ENCODE data around the gene SEZ6L2.
A peak's percentile ranks its signal among the peaks of the same experiment; 100 is the strongest.

Gene SEZ6L2

GRCh38 chr16:29852654-29853053 lies 46.7 kb downstream of the SEZ6L2 start:
- Histone ChIP-seq H3K36me3 (replicated peaks; ENCODE audit: low read depth, low read length) (no peaks in the 10 kb centered on the region), H3K4me2 (ENCODE audit: low read length) (no peak overlapping the region)

GRCh38 chr16:29850998-29851397 lies 48.4 kb downstream of the SEZ6L2 start:
- Histone ChIP-seq H3K4me3 (ENCODE audit: low read length) (no peak overlapping the region), H4K20me1 (ENCODE audit: insufficient read depth, low read length) (no peaks in the 10 kb centered on the region), H3K27ac (ENCODE audit: low read length) (no peak overlapping the region), H3K36me3 (replicated peaks; ENCODE audit: low read depth, low read length) (no peaks in the 10 kb centered on the region), H3K4me1 (ENCODE audit: low read length) (no peaks in the 10 kb centered on the region), H3K9ac (ENCODE audit: low read length) (no peak overlapping the region), H3K27me3 (ENCODE audit: low read depth, low read length) (no peaks in the 10 kb centered on the region), H3K9me3 (ENCODE audit: insufficient read depth, low read length) (no peaks in the 10 kb centered on the region), H2AFZ (ENCODE audit: low read depth, low read length) (no peak overlapping the region), H3K4me2 (ENCODE audit: low read length) (no peak overlapping the region), H3K79me2 (ENCODE audit: low read length) (no peaks in the 10 kb centered on the region)
- TF ChIP-seq EZH2phosphoT487 (IDR thresholded peaks at IDR 0.05; ENCODE audit: low read depth): no peak
- TF ChIP-seq, protein P1, sequence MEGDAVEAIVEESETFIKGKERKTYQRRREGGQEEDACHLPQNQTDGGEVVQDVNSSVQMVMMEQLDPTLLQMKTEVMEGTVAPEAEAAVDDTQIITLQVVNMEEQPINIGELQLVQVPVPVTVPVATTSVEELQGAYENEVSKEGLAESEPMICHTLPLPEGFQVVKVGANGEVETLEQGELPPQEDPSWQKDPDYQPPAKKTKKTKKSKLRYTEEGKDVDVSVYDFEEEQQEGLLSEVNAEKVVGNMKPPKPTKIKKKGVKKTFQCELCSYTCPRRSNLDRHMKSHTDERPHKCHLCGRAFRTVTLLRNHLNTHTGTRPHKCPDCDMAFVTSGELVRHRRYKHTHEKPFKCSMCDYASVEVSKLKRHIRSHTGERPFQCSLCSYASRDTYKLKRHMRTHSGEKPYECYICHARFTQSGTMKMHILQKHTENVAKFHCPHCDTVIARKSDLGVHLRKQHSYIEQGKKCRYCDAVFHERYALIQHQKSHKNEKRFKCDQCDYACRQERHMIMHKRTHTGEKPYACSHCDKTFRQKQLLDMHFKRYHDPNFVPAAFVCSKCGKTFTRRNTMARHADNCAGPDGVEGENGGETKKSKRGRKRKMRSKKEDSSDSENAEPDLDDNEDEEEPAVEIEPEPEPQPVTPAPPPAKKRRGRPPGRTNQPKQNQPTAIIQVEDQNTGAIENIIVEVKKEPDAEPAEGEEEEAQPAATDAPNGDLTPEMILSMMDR (IDR thresholded peaks at IDR 0.05; ENCODE audit: low read depth, low read length): no peak

More at GRCh38 chr16:29852654-29853053, 46.7 kb downstream of the SEZ6L2 start:
- Histone ChIP-seq H3K9me3 (ENCODE audit: insufficient read depth, low read length) (no peaks in the 10 kb centered on the region), H3K27me3 (ENCODE audit: low read depth, low read length) (no peaks in the 10 kb centered on the region), H3K4me3 (ENCODE audit: low read length) (no peak overlapping the region), H2AFZ (ENCODE audit: low read depth, low read length) (no peak overlapping the region), H3K27ac (ENCODE audit: low read length) (no peak overlapping the region), H3K9ac (ENCODE audit: low read length) (no peak overlapping the region), H3K4me1 (ENCODE audit: low read length) (no peaks in the 10 kb centered on the region), H4K20me1 (ENCODE audit: insufficient read depth, low read length) (no peaks in the 10 kb centered on the region), H3K79me2 (ENCODE audit: low read length) (no peaks in the 10 kb centered on the region)
- TF ChIP-seq, protein P1 (IDR thresholded peaks at IDR 0.05; ENCODE audit: low read depth, low read length): no peak
- TF ChIP-seq EZH2phosphoT487 (IDR thresholded peaks at IDR 0.05; ENCODE audit: low read depth): no peak

- Histone ChIP-seq H3K9me3 (ENCODE audit: insufficient read depth, low read length) (no peaks in the 10 kb centered on the region), H3K4me3 (ENCODE audit: low read length) (no peak overlapping the region), H2AFZ (ENCODE audit: low read depth, low read length) (no peak overlapping the region), H3K4me1 (ENCODE audit: low read length) (no peaks in the 10 kb centered on the region), H3K27me3 (ENCODE audit: low read depth, low read length) (no peaks in the 10 kb centered on the region), H3K9ac (ENCODE audit: low read length) (no peak overlapping the region), H4K20me1 (ENCODE audit: insufficient read depth, low read length) (no peaks in the 10 kb centered on the region), H3K4me2 (ENCODE audit: low read length) (no peak overlapping the region), H3K36me3 (replicated peaks; ENCODE audit: low read depth, low read length) (no peaks in the 10 kb centered on the region), H3K79me2 (ENCODE audit: low read length) (no peaks in the 10 kb centered on the region), H3K27ac (ENCODE audit: low read length) (no peak overlapping the region)
- TF ChIP-seq, protein P1 (IDR thresholded peaks at IDR 0.05; ENCODE audit: low read depth, low read length): no peak
- no peak for TF ChIP-seq EZH2phosphoT487 (IDR thresholded peaks at IDR 0.05; ENCODE audit: low read depth)
These were observed 49.8 kb downstream of the SEZ6L2 start for GRCh38 chr16:29849505-29849904.

DNA sequence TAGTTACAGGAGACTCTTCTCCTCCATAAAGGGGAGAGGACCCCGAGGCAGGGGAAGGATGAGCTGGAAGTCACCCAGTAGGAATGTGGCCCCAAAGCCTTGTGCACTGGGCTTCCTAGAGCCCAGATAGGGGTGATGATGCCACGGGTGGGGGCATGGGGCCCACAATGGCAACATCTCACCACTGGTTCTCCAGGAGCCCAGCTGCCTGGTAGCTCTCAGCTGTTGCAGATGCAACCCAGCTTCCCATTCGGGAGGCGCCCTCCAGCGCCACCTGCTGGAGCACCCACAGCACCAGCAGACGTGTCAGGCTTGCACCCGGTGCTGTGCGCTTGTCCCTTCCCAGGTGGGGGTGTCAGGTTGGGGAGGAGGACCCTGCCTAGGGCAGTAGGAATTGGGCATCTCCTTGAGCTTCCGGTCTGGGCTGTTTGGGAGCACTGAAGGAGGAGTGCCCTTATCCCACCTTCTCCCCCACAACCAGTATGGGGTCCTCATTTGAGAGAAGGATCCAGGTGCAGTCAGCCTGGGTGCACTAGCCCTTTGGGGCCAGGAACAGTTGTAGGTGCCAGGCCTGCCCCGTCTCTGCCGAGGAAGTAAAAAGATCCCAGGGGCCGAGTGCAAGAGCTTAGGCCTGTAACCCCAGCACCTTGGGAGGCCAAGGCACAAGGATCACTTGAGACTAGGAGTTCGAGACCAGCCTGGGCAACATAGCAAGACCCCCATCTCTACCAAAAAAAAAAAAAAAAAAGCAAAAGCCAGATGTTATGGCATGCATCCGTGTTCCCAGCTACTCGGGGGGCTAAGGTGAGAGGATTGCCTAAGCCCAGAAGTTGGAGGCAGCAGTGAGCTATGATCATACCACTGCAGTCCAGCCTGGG lies 50.7 kb downstream of the SEZ6L2 start:
- H3K9ac ChIP-seq (ENCODE audit: low read length): no peak overlapping the region
- H3K4me2 ChIP-seq (ENCODE audit: low read length): no peak overlapping the region
- H2AFZ ChIP-seq (ENCODE audit: low read depth, low read length): no peak overlapping the region
- no peaks in the 10 kb centered on the region for H3K27me3 ChIP-seq (ENCODE audit: low read depth, low read length)
- no peaks in the 10 kb centered on the region for H3K4me1 ChIP-seq (ENCODE audit: low read length)
- no peak overlapping the region for H3K4me3 ChIP-seq (ENCODE audit: low read length)
- no peaks in the 10 kb centered on the region for H3K36me3 ChIP-seq (replicated peaks; ENCODE audit: low read depth, low read length)
- H3K27ac ChIP-seq (ENCODE audit: low read length): no peak overlapping the region
- H3K9me3 ChIP-seq (ENCODE audit: insufficient read depth, low read length): no peaks in the 10 kb centered on the region
- H4K20me1 ChIP-seq (ENCODE audit: insufficient read depth, low read length): no peaks in the 10 kb centered on the region
- no peaks in the 10 kb centered on the region for H3K79me2 ChIP-seq (ENCODE audit: low read length)
- TF ChIP-seq, protein P1 (IDR thresholded peaks at IDR 0.05; ENCODE audit: low read depth, low read length): peak; percentile 79
- TF ChIP-seq EZH2phosphoT487 (IDR thresholded peaks at IDR 0.05; ENCODE audit: low read depth): no peak
